ENCODE measurements around the gene TNRC6B.

The TNRC6B gene

GRCh38 chr22:40263191-40263590 lies 85.5 kb downstream of the TNRC6B start:
- no peak overlapping the region for H3K27ac ChIP-seq (replicated peaks)
- TF ChIP-seq POLR2AphosphoS5 (IDR thresholded peaks at IDR 0.05; ENCODE audit: low read depth) (no peak), GABPA (IDR thresholded peaks at IDR 0.05; ENCODE audit: low read depth) (no peak), REST (IDR thresholded peaks at IDR 0.05; ENCODE audit: insufficient replicate concordance, low read depth) (no peak), SPI1 (IDR thresholded peaks at IDR 0.05; ENCODE audit: borderline replicate concordance, low read depth) (no peak), CTCF (IDR thresholded peaks at IDR 0.05; ENCODE audit: insufficient read depth, low read length) (no peak)
- no peak overlapping the region for H3K4me3 ChIP-seq (replicated peaks; ENCODE audit: insufficient read depth, low read length)
- DNase-seq (ENCODE audit: low read depth in 1 of 2, low spot score in 1 of 2): no peak
- H3K27me3 ChIP-seq (ENCODE audit: insufficient read depth, poor library complexity, severe bottlenecking): no peaks in the 10 kb centered on the region

GRCh38 chr22:40265783-40266182 lies 88.1 kb downstream of the TNRC6B start:
- peak; percentile 33 to 63 for DNase-seq (ENCODE audit: low read depth in 1 of 2, low spot score in 1 of 2)
- Histone ChIP-seq H3K27ac (replicated peaks) (no peak overlapping the region), H3K27me3 (ENCODE audit: insufficient read depth, poor library complexity, severe bottlenecking) (no peaks in the 10 kb centered on the region), H3K4me3 (replicated peaks; ENCODE audit: insufficient read depth, low read length) (no peak overlapping the region)
- TF ChIP-seq GABPA (IDR thresholded peaks at IDR 0.05; ENCODE audit: low read depth) (peak; percentile 30; the same call in 1 of the 2 replicates), SPI1 (IDR thresholded peaks at IDR 0.05; ENCODE audit: borderline replicate concordance, low read depth) (peak; percentile 36; the same call in 1 of the 2 replicates), POLR2AphosphoS5 (IDR thresholded peaks at IDR 0.05; ENCODE audit: low read depth) (no peak)

GRCh38 chr22:40270031-40270430 lies 92.3 kb downstream of the TNRC6B start:
- no peak for DNase-seq (ENCODE audit: low read depth in 1 of 2, low spot score in 1 of 2)
- Histone ChIP-seq H3K27me3 (ENCODE audit: insufficient read depth, poor library complexity, severe bottlenecking) (no peaks in the 10 kb centered on the region), H3K4me3 (replicated peaks; ENCODE audit: insufficient read depth, low read length) (no peak overlapping the region), H3K27ac (replicated peaks) (no peak overlapping the region)
- TF ChIP-seq CTCF (IDR thresholded peaks at IDR 0.05; ENCODE audit: insufficient read depth, low read length): no peak
- no peak for TF ChIP-seq SPI1 (IDR thresholded peaks at IDR 0.05; ENCODE audit: borderline replicate concordance, low read depth)
- no peak for TF ChIP-seq POLR2AphosphoS5 (IDR thresholded peaks at IDR 0.05; ENCODE audit: low read depth)
- no peak for TF ChIP-seq REST (IDR thresholded peaks at IDR 0.05; ENCODE audit: insufficient replicate concordance, low read depth)
- TF ChIP-seq GABPA (IDR thresholded peaks at IDR 0.05; ENCODE audit: low read depth): no peak

GRCh38 chr22:40270748-40271373 lies 93.1 kb downstream of the TNRC6B start:
- Histone ChIP-seq H3K27ac (replicated peaks) (no peak overlapping the region), H3K27me3 (ENCODE audit: insufficient read depth, poor library complexity, severe bottlenecking) (no peaks in the 10 kb centered on the region), H3K4me3 (replicated peaks; ENCODE audit: insufficient read depth, low read length) (no peak overlapping the region)
- TF ChIP-seq POLR2AphosphoS5 (IDR thresholded peaks at IDR 0.05; ENCODE audit: low read depth) (no peak), GABPA (IDR thresholded peaks at IDR 0.05; ENCODE audit: low read depth) (no peak), REST (IDR thresholded peaks at IDR 0.05; ENCODE audit: insufficient replicate concordance, low read depth) (no peak), CTCF (IDR thresholded peaks at IDR 0.05; ENCODE audit: insufficient read depth, low read length) (no peak), SPI1 (IDR thresholded peaks at IDR 0.05; ENCODE audit: borderline replicate concordance, low read depth) (no peak)
- no peak for DNase-seq (ENCODE audit: low read depth in 1 of 2, low spot score in 1 of 2)

All from HL-60 (cell line).